Kidney epithelial cell (primary cell): Measurements from ENCODE around the gene CHST7. TPM values are rescaled to one million over a fixed set of nuclear protein-coding genes. Genes with fewer than 3 reads are reported as not detected.

Experiments used
- DNase-seq: peaks from one replicate; pipeline ENCODE4 v3.0.0-alpha.2; 2010; ENCODE audit warnings: low read depth
- H3K27me3 ChIP-seq: 2 replicates; pipeline ENCODE4 v1.6.0; 2011; ENCODE audit warnings: low read length; ENCODE audit not compliant: control insufficient read depth, insufficient read depth
- H3K36me3 ChIP-seq: 2 replicates; pipeline ENCODE4 v1.5.1; 2011; ENCODE audit warnings: low read length; ENCODE audit not compliant: control insufficient read depth, insufficient read depth
- H3K4me3 ChIP-seq: 2 replicates; pipeline ENCODE4 v1.5.1; 2011; ENCODE audit warnings: low read depth, mild to moderate bottlenecking, control low read depth, low read length
- CTCF ChIP-seq: IDR thresholded peaks from 2 replicates; pipeline ENCODE4 v1.5.1; 2011; ENCODE audit warnings: mild to moderate bottlenecking, moderate library complexity, low read length, control low read depth, inconsistent platforms; ENCODE audit not compliant: insufficient read depth, poor library complexity, severe bottlenecking
- total RNA-seq: library from RNA; depleted of rRNA; stranded (reverse); fragments of >200 nt; gene quantifications from 2 replicates; pipeline ENCODE4 v1.2.3, GENCODE V29; 2015

The CHST7 gene
- total RNA-seq, 1 donor from 2014 or later = 5.2 TPM

GRCh38 chrX:46545111-46546005 lies 28.2 kb upstream of the CHST7 start, which contains the start of gene ZNF674:
Gene ZNF674, minus strand, starts transcription at chrX:46545421. Its CDS starts 3,334 bp downstream, at chrX:46542087.
- TF ChIP-seq CTCF = peak; percentile 15
- no peaks in the 10 kb centered on the region for H3K36me3 ChIP-seq
- peak; percentile 61 for DNase-seq
- H3K4me3 ChIP-seq = peak within 1 kb of the TSS; percentile 63
- no peaks in the 10 kb centered on the region for H3K27me3 ChIP-seq

GRCh38 chrX:46547857-46548256 lies 25.7 kb upstream of the CHST7 start:
- TF ChIP-seq CTCF = no peak
- DNase-seq = peak; percentile 49
- no peak overlapping the region for H3K4me3 ChIP-seq
- no peaks in the 10 kb centered on the region for H3K27me3 ChIP-seq
- H3K36me3 ChIP-seq = no peaks in the 10 kb centered on the region

GRCh38 chrX:46549914-46550313 lies 23.7 kb upstream of the CHST7 start:
- no peak for TF ChIP-seq CTCF
- no peak for DNase-seq
- Histone ChIP-seq H3K4me3 (no peak overlapping the region), H3K36me3 (no peaks in the 10 kb centered on the region), H3K27me3 (no peaks in the 10 kb centered on the region)

- no peak overlapping the region for H3K4me3 ChIP-seq
- H3K27me3 ChIP-seq = no peaks in the 10 kb centered on the region
- DNase-seq = no peak
- no peak for TF ChIP-seq CTCF
- H3K36me3 ChIP-seq = no peaks in the 10 kb centered on the region
Observed at GRCh38 chrX:46551494-46552128, 22.0 kb upstream of the CHST7 start.

GRCh38 chrX:46553935-46554334 lies 19.6 kb upstream of the CHST7 start:
- Histone ChIP-seq H3K27me3 (no peaks in the 10 kb centered on the region), H3K4me3 (no peak overlapping the region), H3K36me3 (no peaks in the 10 kb centered on the region)
- no peak for DNase-seq
- TF ChIP-seq CTCF = no peak

- Histone ChIP-seq H3K36me3 (no peaks in the 10 kb centered on the region), H3K4me3 (no peak overlapping the region), H3K27me3 (no peaks in the 10 kb centered on the region)
- no peak for TF ChIP-seq CTCF
- DNase-seq = no peak
Observed at GRCh38 chrX:46554942-46555341, 18.6 kb upstream of the CHST7 start.
